Right ventricle myocardium superior (tissue), 1 donor: ENCODE results near the gene TPSAB1. TPM values are rescaled to one million over a fixed set of nuclear protein-coding genes. Genes with fewer than 3 reads are reported as not detected.
"Not testable (repeated sequence)": the region's sequence is repeated elsewhere in the genome, so short reads cannot be mapped to it uniquely, and the experiment has no call there.

Experiments
- ATAC-seq: fragments of 200-7000 bp; cut with Tn5 transposase; one replicate; pipeline ENCODE4 v1.9.1; 2020; ENCODE audit warnings: mild to moderate bottlenecking; ENCODE audit not compliant: poor library complexity
- DNase-seq: peaks from one replicate; pipeline ENCODE4 v3.0.0-alpha.2; 2020
- intact Hi-C: fragments of 100-400 bp; cut with DNase I; formaldehyde crosslinking; loops from one replicate; pipeline ENCODE4 v1.11.2; 2022
- long read RNA-seq: library from polyadenylated mRNA; unstranded; transcript quantifications from one replicate; pipeline ENCODE4 v2.0.0, GENCODE V29; 2021
- total RNA-seq: library from RNA; stranded (reverse); fragmentation: NEBNext Ultra II Directional; extraction: Animal tissue kit (Norgen Biotek cat#: 25700); gene quantifications from one replicate; pipeline ENCODE4 v1.2.1, GENCODE V29; 2021
- donor health status: DM: no; HTN: yes; CAD: no; lungs with severe emphysema.

The TPSAB1 gene
- total RNA-seq, result 7.1 TPM
- long read RNA-seq, transcript TPSAB1-201 (6 exons, 1,175 nt), result major isoform, 8 of 9 reads
- long read RNA-seq, partial matches to known transcripts, result 0 of 9 reads
- long read RNA-seq, other reads (novel, unspliced or antisense), result 1 of 9 reads

GRCh38 chr16:1240436-1240835 is at the start of gene TPSAB1:
TPSAB1 (plus strand) TSS chr16:1240705; CDS start chr16:1240939, 234 bp downstream.
- ATAC-seq, result peak; percentile 19

GRCh38 chr16:1190789-1191188 is 49.7 kb upstream of the TPSAB1 start:
- DNase-seq, intact Hi-C loops, ATAC-seq: not testable (repeated sequence)

More at GRCh38 chr16:1240436-1240835, at the start of gene TPSAB1:
- intact Hi-C loops, result not testable (repeated sequence)
- DNase-seq, result peak; percentile 25

DNA sequence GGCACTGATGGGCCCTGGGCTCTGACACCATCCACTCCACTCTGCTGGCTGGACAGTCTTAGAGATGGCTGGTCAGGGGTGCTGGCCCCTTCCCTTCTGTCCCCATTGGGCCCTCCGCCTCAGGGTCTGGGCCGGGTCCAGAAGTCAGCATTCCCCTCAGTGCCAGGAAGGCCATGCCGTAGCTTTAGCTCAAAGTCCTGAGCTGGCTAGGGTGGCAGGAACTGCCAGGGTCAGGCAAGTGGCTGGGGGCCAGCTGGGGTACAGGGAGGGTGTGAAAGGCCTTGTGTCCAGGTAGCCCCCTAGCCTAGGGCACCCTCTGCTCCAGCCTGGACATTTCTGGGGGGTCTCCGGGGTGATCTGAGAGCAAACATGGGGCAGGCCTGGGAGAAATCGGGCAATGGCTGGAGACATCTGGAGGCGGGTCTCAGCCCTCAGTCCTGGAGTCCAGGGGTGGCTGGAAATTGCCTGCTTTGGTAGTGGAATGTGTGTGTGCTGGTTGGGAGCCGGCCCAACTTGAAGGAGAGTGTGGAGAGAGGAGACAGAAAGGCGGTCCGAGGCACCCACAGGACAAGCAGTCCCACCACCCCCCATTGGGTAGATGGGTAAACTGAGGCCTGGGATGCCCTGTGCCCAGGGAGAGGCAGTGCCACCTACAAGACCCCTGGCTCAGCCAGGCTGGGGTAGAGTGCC is 48.0 kb upstream of the TPSAB1 start:
- intact Hi-C loops, result no loop called here
- DNase-seq, result no peak
- no peak for ATAC-seq

DNA sequence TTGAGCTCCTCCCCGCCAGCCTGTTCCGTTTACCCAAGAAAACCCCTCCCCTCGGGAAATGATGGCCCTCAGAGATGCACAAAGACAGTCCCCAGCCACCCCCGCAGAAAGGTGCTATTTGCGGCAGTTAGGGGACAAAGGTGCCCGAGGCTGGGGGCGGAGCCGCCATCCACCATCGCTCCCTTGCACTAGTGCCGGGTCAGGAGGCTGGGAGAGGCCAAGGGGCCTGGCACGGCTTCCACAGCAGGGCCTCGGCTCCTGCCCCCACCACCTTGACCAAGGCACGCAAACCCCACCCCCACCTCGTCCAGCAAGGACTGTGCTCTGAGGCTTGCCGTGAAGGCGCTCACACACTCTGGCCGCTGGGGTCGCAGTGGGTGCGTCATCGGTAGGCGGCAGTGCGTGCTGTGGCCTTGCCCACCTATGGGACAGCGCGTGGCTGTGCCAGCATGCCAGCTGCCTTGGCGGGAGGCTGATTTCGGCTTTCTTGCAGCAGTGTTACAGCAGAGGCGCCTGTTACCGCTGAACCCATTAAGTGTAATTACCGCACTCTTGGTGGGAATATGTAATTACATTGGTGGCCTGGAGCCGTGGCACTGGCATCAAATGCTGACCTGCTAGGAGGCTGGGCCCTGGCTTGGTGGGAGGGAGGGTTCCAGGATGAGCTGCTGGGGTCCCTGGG is 47.2 kb upstream of the TPSAB1 start:
- DNase-seq, result no peak
- intact Hi-C loops, result no loop called here
- no peak for ATAC-seq

DNA sequence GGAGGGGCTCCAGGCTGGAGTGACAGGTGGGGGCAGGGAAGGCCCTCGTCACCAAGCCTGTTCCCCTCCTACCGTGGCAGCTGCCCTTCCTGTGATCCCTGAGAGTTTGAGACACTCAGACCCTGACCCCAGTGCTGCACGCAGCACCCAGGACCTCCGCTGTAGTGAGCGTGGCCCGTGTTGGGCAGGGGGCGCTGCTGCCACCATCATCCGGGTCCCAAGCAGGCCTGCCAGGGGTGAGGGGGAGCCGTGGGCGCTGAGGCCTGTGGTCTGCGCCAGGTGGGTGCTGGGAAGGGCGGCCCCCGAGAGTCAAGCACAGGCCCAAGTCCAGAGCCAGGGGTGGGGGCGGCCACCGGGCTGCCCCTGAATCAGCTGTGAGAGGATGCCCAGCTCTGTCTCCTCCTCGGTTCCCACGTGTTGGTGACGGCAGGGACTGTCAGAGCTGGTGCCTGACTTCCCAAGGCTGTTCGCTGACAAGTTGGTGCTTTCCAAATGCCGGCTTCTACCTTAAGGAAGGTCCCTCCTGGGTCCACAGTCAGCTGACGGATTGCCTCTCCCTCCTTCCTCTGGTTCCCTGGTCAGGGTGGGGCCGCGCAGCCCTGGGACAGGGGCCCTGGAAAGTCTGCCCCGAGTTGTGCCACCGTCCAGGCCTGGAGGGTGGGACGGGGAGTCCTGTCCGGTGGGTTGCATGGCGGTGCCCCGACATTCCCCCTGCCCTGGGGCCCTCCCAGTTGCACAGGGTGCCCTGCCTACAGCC is 46.5 kb upstream of the TPSAB1 start:
- no peak for ATAC-seq

DNA sequence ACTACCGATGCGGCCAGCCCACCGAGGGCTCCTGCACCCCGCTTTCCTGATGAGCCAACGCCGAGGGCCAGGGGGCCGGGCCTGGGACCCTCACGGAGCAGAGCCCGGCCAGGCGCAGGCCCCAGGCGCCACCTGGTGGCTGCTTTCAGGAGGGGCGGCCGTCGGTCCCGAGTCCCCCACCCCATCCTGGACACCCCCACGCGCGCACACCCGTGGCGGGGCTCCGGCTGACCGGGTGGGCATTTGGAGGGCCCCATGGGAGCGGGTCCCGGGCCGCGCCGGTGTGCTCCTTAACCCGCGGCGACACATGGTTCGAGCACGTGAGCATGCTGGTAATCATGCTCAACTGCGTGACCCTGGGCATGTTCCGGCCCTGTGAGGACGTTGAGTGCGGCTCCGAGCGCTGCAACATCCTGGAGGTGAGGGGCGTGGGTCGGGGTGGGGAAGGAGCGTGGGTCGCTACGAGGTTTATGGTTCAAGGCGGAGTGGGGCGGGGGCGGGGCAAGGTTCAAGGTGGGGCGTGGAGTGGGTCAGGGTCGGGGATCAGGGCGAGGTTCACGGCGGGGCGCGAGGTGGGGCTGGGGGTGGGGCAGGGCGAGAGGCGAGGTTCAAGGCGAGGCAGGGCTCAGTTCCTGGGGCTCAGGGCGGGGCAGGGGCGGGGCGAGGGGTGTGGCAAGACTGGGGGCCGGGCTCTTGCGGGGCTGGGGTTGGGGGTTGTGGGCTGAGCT is 45.7 kb upstream of the TPSAB1 start:
- ATAC-seq (peak; percentile 56), DNase-seq (no peak)
- intact Hi-C loops, result loop anchor here (2.0 kb wide), 1 partner anchor 88 kb away; no protein-coding TSS in a partner anchor

More for the DNA sequence above, 46.5 kb upstream of the TPSAB1 start:
- intact Hi-C loops, result loop anchor here (2.0 kb wide), 1 partner anchor 87 kb away; no protein-coding TSS in a partner anchor
- DNase-seq, result no peak

- intact Hi-C loops, result loop anchor here (2.0 kb wide), 1 partner anchor 89 kb away; no protein-coding TSS in a partner anchor
- DNase-seq (no peak), ATAC-seq (no peak)
Observed at GRCh38 chr16:1195393-1195666, 45.2 kb upstream of the TPSAB1 start.

DNA sequence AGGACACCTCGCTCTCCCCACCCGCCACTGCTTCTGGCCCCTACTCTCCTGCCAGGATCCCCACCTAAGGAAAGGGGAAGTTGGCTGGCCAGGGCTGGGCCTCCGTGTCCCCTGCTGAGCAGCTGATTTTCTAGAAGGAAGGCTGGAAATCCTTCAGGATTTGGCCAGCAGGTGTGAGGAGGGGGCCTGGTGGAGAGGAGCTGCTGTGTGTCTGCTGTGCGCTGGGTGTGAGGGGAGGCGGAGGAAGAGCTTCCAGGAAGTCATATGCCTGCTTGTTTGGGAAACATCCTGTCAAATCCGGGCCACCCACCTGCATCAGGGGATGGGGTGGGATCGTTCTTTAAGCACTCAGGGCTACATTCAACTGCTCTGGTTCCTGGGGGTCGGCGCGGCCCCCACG is 44.0 kb upstream of the TPSAB1 start:
- intact Hi-C loops, result no loop called here
- no peak for DNase-seq
- ATAC-seq, result no peak

DNA sequence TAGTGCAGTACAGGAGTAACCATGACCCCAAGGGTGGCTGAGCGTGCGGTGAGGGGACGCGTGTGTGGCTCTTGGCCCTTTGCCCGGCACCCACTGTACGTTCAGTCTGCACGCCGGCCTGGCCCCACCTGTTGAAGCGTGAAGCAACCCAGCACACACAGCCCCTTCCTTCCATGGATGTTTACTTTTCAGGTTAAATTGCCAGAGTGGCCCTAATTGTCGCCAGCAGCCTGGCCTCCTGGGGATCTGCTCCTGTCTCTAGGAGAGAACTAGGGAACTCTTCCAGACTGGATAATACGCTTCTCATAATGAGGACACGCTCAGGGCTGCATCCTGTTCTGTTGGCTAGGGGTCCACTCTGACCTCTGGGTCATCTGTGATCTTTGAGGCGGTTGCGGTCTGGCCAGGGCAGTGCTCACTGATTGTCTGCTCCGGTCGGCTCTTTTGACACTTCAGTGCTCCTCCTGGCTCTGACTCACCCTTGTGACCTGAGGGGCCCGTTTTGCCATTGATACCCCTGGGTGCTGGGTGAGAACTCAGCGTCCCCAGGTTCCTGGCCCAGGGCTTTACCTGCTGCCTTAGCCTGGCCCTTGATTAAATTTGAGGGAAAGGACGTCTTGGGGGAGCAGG is 43.2 kb upstream of the TPSAB1 start:
- DNase-seq (no peak), ATAC-seq (no peak)
- intact Hi-C loops, result no loop called here

- intact Hi-C loops, result no loop called here
- DNase-seq, result no peak
Observed at GRCh38 chr16:1198194-1198593, 42.3 kb upstream of the TPSAB1 start.

DNA sequence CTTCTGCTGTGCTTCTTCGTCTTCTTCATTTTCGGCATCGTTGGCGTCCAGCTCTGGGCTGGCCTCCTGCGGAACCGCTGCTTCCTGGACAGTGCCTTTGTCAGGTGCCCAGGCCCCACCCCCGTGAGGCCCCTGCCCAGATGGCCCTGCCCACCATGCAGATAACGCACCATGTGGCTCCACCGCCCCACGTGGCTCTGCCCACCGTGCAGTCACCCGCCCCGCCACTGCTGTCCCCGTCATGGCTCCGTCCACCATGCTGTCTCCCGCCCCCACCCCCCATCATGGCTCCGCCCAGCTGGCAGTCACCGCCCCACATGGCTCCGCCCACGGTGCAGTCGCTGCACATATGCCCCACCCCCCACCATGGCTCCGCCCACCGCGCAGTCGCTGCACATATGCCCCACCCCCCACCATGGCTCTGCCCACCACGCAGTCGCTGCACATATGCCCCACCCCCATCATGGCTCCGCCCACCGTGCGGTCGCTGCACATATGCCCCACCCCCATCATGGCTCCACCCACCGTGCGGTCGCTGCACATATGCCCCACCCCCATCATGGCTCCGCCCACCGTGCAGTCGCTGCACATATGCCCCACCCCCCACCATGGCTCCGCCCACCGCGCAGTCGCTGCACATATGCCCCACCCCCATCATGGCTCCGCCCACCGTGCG is 41.7 kb upstream of the TPSAB1 start:
- ATAC-seq, DNase-seq, intact Hi-C loops: not testable (repeated sequence)

More at GRCh38 chr16:1198194-1198593, 42.3 kb upstream of the TPSAB1 start:
- no peak for ATAC-seq

GRCh38 chr16:1199347-1200013 is 41.0 kb upstream of the TPSAB1 start:
- intact Hi-C loops, result no loop called here
- DNase-seq (no peak), ATAC-seq (no peak)

GRCh38 chr16:1200014-1200627 is 40.4 kb upstream of the TPSAB1 start:
- intact Hi-C loops, result no loop called here

GRCh38 chr16:1201444-1201843 is 39.1 kb upstream of the TPSAB1 start:
- ATAC-seq, result no peak
- no peak for DNase-seq
- intact Hi-C loops, result no loop called here

More at GRCh38 chr16:1200014-1200627, 40.4 kb upstream of the TPSAB1 start:
- DNase-seq (no peak), ATAC-seq (no peak)

GRCh38 chr16:1202274-1202673 is 38.2 kb upstream of the TPSAB1 start:
- intact Hi-C loops, result no loop called here
- no peak for ATAC-seq
- DNase-seq, result no peak

DNA sequence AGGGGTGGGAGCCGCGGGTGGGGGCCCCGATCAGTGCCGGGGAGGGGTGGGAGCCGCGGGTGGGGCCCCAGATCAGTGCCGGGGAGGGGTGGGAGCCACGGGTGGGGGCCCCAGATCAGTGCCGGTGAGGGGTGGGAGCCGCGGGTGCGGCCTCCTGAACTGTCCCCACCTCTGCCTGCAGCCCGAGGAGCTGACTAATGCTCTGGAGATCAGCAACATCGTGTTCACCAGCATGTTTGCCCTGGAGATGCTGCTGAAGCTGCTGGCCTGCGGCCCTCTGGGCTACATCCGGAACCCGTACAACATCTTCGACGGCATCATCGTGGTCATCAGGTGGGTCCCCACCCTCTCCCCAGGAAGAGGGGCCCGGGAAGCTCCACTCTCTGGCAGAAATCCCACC is 35.6 kb upstream of the TPSAB1 start:
- intact Hi-C loops, result no loop called here

GRCh38 chr16:1206326-1206725 is 34.2 kb upstream of the TPSAB1 start:
- intact Hi-C loops, result no loop called here
- ATAC-seq (no peak), DNase-seq (no peak)

More for the DNA sequence above, 35.6 kb upstream of the TPSAB1 start:
- no peak for ATAC-seq
- DNase-seq, result no peak
